Central memory CD8-positive, alpha-beta T cell (primary cell): ENCODE data around the gene TINAG.

Source experiments
- ATAC-seq: fragments of 150-1000 bp; cut with Tn5 transposase; replicated peaks from 2 replicates; pipeline ENCODE4 v1.10.0; 2022; ENCODE audit warnings: mild to moderate bottlenecking, moderate FRiP score, moderate number of reproducible peaks; ENCODE audit not compliant: poor library complexity, severe bottlenecking; ENCODE audit errors: extremely low read depth
- DNase-seq, 2 donors: peaks; one replicate each; pipeline ENCODE4 v3.0.0; 2021; ENCODE audit warnings: low spot score in 2 of 2
- H3K27ac Mint-ChIP-seq: one replicate; pipeline ENCODE4 v1.8.0; 2022; ENCODE audit warnings: low read depth, mild to moderate bottlenecking, moderate library complexity, mixed read lengths
- H3K27me3 Mint-ChIP-seq: one replicate; pipeline ENCODE4 v1.8.0; 2022; ENCODE audit warnings: mixed read lengths
- H3K36me3 Mint-ChIP-seq: one replicate; pipeline ENCODE4 v1.8.0; 2022; ENCODE audit warnings: mild to moderate bottlenecking, moderate library complexity, mixed read lengths; ENCODE audit not compliant: insufficient read depth
- H3K4me1 Mint-ChIP-seq: one replicate; pipeline ENCODE4 v1.8.0; 2022; ENCODE audit warnings: mixed read lengths
- H3K4me3 Mint-ChIP-seq: one replicate; pipeline ENCODE4 v1.8.0; 2022; ENCODE audit warnings: mild to moderate bottlenecking, moderate library complexity, mixed read lengths
- H3K9me3 Mint-ChIP-seq: one replicate; pipeline ENCODE4 v1.8.0; 2022; ENCODE audit warnings: mixed read lengths

The TINAG gene

GRCh38 chr6:54308289-54308985, at the start of gene TINAG:
TSS of gene TINAG (plus strand) at chr6:54308441. CDS start at chr6:54308551, 110 bp downstream.
- Mint-ChIP-seq H3K4me3 (no peak within 1 kb of the TSS), H3K9me3 (peaks cover 14% of the 10 kb centered on the region), H3K4me1 (no peaks in the 10 kb centered on the region), H3K27ac (no peak within 1 kb of the TSS), H3K27me3 (no peaks in the 10 kb centered on the region), H3K36me3 (peaks cover 2% of the 10 kb centered on the region)
- no peak for DNase-seq
- no peak for ATAC-seq

- Mint-ChIP-seq H3K4me3 (no peak overlapping the region), H3K9me3 (peaks cover 8% of the 10 kb centered on the region), H3K36me3 (no peaks in the 10 kb centered on the region), H3K27me3 (no peaks in the 10 kb centered on the region), H3K27ac (no peak overlapping the region), H3K4me1 (no peaks in the 10 kb centered on the region)
- DNase-seq (no peak), ATAC-seq (no peak)
Measured at GRCh38 chr6:54260025-54260424, 48.2 kb upstream of the TINAG start.

GRCh38 chr6:54262499-54262898, 45.7 kb upstream of the TINAG start:
- Mint-ChIP-seq H3K27me3 (no peaks in the 10 kb centered on the region), H3K36me3 (no peaks in the 10 kb centered on the region), H3K4me1 (no peaks in the 10 kb centered on the region), H3K9me3 (no peaks in the 10 kb centered on the region), H3K4me3 (no peak overlapping the region), H3K27ac (no peak overlapping the region)
- no peak for ATAC-seq
- no peak for DNase-seq

GRCh38 chr6:54262971-54263370, 45.3 kb upstream of the TINAG start:
- Mint-ChIP-seq H3K4me3 (no peak overlapping the region), H3K9me3 (no peaks in the 10 kb centered on the region), H3K36me3 (no peaks in the 10 kb centered on the region), H3K27me3 (no peaks in the 10 kb centered on the region), H3K27ac (no peak overlapping the region), H3K4me1 (no peaks in the 10 kb centered on the region)
- DNase-seq (no peak), ATAC-seq (no peak)

- ATAC-seq = no peak
- Mint-ChIP-seq H3K4me1 (no peaks in the 10 kb centered on the region), H3K36me3 (no peaks in the 10 kb centered on the region), H3K27me3 (no peaks in the 10 kb centered on the region), H3K27ac (no peak overlapping the region), H3K9me3 (peaks cover 5% of the 10 kb centered on the region), H3K4me3 (no peak overlapping the region)
- DNase-seq = no peak
Measured at GRCh38 chr6:54264581-54265272, 43.5 kb upstream of the TINAG start.

GRCh38 chr6:54266400-54266923, 41.8 kb upstream of the TINAG start:
- no peak for DNase-seq
- no peaks in the 10 kb centered on the region for H3K27me3 Mint-ChIP-seq
- H3K4me1 Mint-ChIP-seq = no peaks in the 10 kb centered on the region
- peaks cover 2% of the 10 kb centered on the region for H3K36me3 Mint-ChIP-seq
- no peak overlapping the region for H3K4me3 Mint-ChIP-seq
- H3K9me3 Mint-ChIP-seq = peaks cover 9% of the 10 kb centered on the region
- H3K27ac Mint-ChIP-seq = no peak overlapping the region
- ATAC-seq = no peak

GRCh38 chr6:54267798-54268197, 40.4 kb upstream of the TINAG start:
- DNase-seq = no peak
- H3K9me3 Mint-ChIP-seq = peaks cover 12% of the 10 kb centered on the region
- no peaks in the 10 kb centered on the region for H3K27me3 Mint-ChIP-seq
- no peak for ATAC-seq
- H3K4me1 Mint-ChIP-seq = no peaks in the 10 kb centered on the region
- H3K27ac Mint-ChIP-seq = no peak overlapping the region
- no peak overlapping the region for H3K4me3 Mint-ChIP-seq
- H3K36me3 Mint-ChIP-seq = peaks cover 2% of the 10 kb centered on the region

GRCh38 chr6:54273214-54273820, 34.9 kb upstream of the TINAG start:
- ATAC-seq (no peak), DNase-seq (no peak)
- peaks cover 29% of the 10 kb centered on the region for H3K9me3 Mint-ChIP-seq
- no peaks in the 10 kb centered on the region for H3K27me3 Mint-ChIP-seq
- H3K4me1 Mint-ChIP-seq = no peaks in the 10 kb centered on the region
- H3K4me3 Mint-ChIP-seq = no peak overlapping the region
- H3K36me3 Mint-ChIP-seq = peaks cover 2% of the 10 kb centered on the region
- no peak overlapping the region for H3K27ac Mint-ChIP-seq

- Mint-ChIP-seq H3K36me3 (peaks cover 2% of the 10 kb centered on the region), H3K4me3 (no peak overlapping the region), H3K4me1 (no peaks in the 10 kb centered on the region), H3K27me3 (no peaks in the 10 kb centered on the region), H3K9me3 (peaks cover 30% of the 10 kb centered on the region), H3K27ac (no peak overlapping the region)
- no peak for DNase-seq
- ATAC-seq = no peak
Measured at GRCh38 chr6:54274383-54274782, 33.9 kb upstream of the TINAG start.

GRCh38 chr6:54282186-54282585, 26.1 kb upstream of the TINAG start:
- H3K4me1 Mint-ChIP-seq = no peaks in the 10 kb centered on the region
- H3K9me3 Mint-ChIP-seq = peaks cover 24% of the 10 kb centered on the region
- no peak overlapping the region for H3K4me3 Mint-ChIP-seq
- no peak overlapping the region for H3K27ac Mint-ChIP-seq
- H3K27me3 Mint-ChIP-seq = no peaks in the 10 kb centered on the region
- no peak for DNase-seq
- ATAC-seq = no peak
- no peaks in the 10 kb centered on the region for H3K36me3 Mint-ChIP-seq

GRCh38 chr6:54284161-54284860, 23.9 kb upstream of the TINAG start:
- Mint-ChIP-seq H3K36me3 (peaks cover 2% of the 10 kb centered on the region), H3K27ac (no peak overlapping the region), H3K27me3 (no peaks in the 10 kb centered on the region), H3K4me3 (no peak overlapping the region), H3K9me3 (peaks cover 20% of the 10 kb centered on the region), H3K4me1 (no peaks in the 10 kb centered on the region)
- ATAC-seq (no peak), DNase-seq (no peak)

- H3K27ac Mint-ChIP-seq = no peak overlapping the region
- DNase-seq (no peak), ATAC-seq (no peak)
- H3K36me3 Mint-ChIP-seq = peaks cover 2% of the 10 kb centered on the region
- H3K4me3 Mint-ChIP-seq = no peak overlapping the region
- no peaks in the 10 kb centered on the region for H3K27me3 Mint-ChIP-seq
- peaks cover 20% of the 10 kb centered on the region for H3K9me3 Mint-ChIP-seq
- no peaks in the 10 kb centered on the region for H3K4me1 Mint-ChIP-seq
Measured at GRCh38 chr6:54285595-54285994, 22.6 kb upstream of the TINAG start.
